DMS53 (cell line): ENCODE data around the gene SMG6.

ENCODE experiments used
- DNase-seq: peaks from one replicate; lab custom pipeline; 2025; lab: John Stamatoyannopoulos, UW

The SMG6 gene

GRCh38 chr17:2076087-2076984, 227.2 kb downstream of the SMG6 start:
- DNase-seq: no peak

GRCh38 chr17:2075336-2076086, 228.1 kb downstream of the SMG6 start:
- no peak for DNase-seq

- no peak for DNase-seq
Measured at GRCh38 chr17:2074919-2075318, 228.7 kb downstream of the SMG6 start.

GRCh38 chr17:2071455-2072281, 231.9 kb downstream of the SMG6 start:
- no peak for DNase-seq

- no peak for DNase-seq
Measured at GRCh38 chr17:2071024-2071385, 232.6 kb downstream of the SMG6 start.

GRCh38 chr17:2070241-2071023, 233.2 kb downstream of the SMG6 start:
- no peak for DNase-seq

GRCh38 chr17:2068519-2069051, 235.0 kb downstream of the SMG6 start:
- DNase-seq: no peak

GRCh38 chr17:2068031-2068518, 235.5 kb downstream of the SMG6 start:
- DNase-seq: no peak

- DNase-seq: no peak
Measured at GRCh38 chr17:2067608-2068024, 236.0 kb downstream of the SMG6 start.

GRCh38 chr17:2067048-2067561, 236.5 kb downstream of the SMG6 start:
- DNase-seq: no peak

GRCh38 chr17:2065949-2066400, 237.6 kb downstream of the SMG6 start:
- DNase-seq: no peak

GRCh38 chr17:2064980-2065785, 238.4 kb downstream of the SMG6 start:
- peak; percentile 37 for DNase-seq

GRCh38 chr17:2064520-2064971, 239.0 kb downstream of the SMG6 start:
- DNase-seq: no peak

- DNase-seq: no peak
Measured at GRCh38 chr17:2064147-2064489, 239.5 kb downstream of the SMG6 start.

GRCh38 chr17:2063261-2064146, 240.1 kb downstream of the SMG6 start:
- DNase-seq: no peak

- no peak for DNase-seq
Measured at GRCh38 chr17:2062571-2063183, 240.9 kb downstream of the SMG6 start.

- DNase-seq: no peak
Measured at GRCh38 chr17:2061441-2061958, 242.1 kb downstream of the SMG6 start.
